Parathyroid adenoma (tissue), 2 donors: ENCODE results near the gene CEBPG.

ENCODE experiments used
- H2AFZ ChIP-seq: fragments of 300-600 bp; sonication (generic); one replicate; pipeline ENCODE4 v1.7.0; 2017; ENCODE audit warnings: antibody characterized with exemption, mild to moderate bottlenecking
- H3K27ac ChIP-seq: fragments of 300-600 bp; sonication (generic); one replicate; pipeline ENCODE4 v1.7.0; 2017
- H3K27me3 ChIP-seq: fragments of 300-600 bp; sonication (generic); one replicate; pipeline ENCODE4 v1.7.0; 2017; ENCODE audit warnings: low read length; ENCODE audit not compliant: control insufficient read depth, insufficient read depth
- H3K36me3 ChIP-seq: fragments of 300-600 bp; sonication (generic); one replicate; pipeline ENCODE4 v1.7.0; 2017; ENCODE audit warnings: low read length; ENCODE audit not compliant: control insufficient read depth, insufficient read depth
- H3K4me1 ChIP-seq: fragments of 300-600 bp; sonication (generic); one replicate; pipeline ENCODE4 v1.7.0; 2017; ENCODE audit warnings: control low read depth
- H3K4me2 ChIP-seq: fragments of 300-600 bp; sonication (generic); one replicate; pipeline ENCODE4 v1.7.0; 2017; ENCODE audit warnings: low read length
- H3K4me3 ChIP-seq: fragments of 300-600 bp; sonication (generic); one replicate; pipeline ENCODE4 v1.7.0; 2017; ENCODE audit warnings: low read depth, low read length
- H3K79me2 ChIP-seq: fragments of 300-600 bp; sonication (generic); one replicate; pipeline ENCODE4 v1.7.0; 2017; ENCODE audit warnings: control low read depth
- H3K9ac ChIP-seq: fragments of 300-600 bp; sonication (generic); one replicate; pipeline ENCODE4 v1.7.0; 2017; ENCODE audit warnings: mild to moderate bottlenecking
- H3K9me3 ChIP-seq: fragments of 300-600 bp; sonication (generic); one replicate; pipeline ENCODE4 v1.7.0; 2017; ENCODE audit warnings: low read length; ENCODE audit not compliant: control insufficient read depth
- TF ChIP-seq, protein P1 (sequence below): fragments of 300-600 bp; sonication (generic); IDR thresholded peaks from one replicate; pipeline ENCODE4 v1.7.0; 2017; ENCODE audit warnings: antibody characterized with exemption, mild to moderate bottlenecking
- donor health status: primary hyperparathyroidism.

CEBPG gene

DNA sequence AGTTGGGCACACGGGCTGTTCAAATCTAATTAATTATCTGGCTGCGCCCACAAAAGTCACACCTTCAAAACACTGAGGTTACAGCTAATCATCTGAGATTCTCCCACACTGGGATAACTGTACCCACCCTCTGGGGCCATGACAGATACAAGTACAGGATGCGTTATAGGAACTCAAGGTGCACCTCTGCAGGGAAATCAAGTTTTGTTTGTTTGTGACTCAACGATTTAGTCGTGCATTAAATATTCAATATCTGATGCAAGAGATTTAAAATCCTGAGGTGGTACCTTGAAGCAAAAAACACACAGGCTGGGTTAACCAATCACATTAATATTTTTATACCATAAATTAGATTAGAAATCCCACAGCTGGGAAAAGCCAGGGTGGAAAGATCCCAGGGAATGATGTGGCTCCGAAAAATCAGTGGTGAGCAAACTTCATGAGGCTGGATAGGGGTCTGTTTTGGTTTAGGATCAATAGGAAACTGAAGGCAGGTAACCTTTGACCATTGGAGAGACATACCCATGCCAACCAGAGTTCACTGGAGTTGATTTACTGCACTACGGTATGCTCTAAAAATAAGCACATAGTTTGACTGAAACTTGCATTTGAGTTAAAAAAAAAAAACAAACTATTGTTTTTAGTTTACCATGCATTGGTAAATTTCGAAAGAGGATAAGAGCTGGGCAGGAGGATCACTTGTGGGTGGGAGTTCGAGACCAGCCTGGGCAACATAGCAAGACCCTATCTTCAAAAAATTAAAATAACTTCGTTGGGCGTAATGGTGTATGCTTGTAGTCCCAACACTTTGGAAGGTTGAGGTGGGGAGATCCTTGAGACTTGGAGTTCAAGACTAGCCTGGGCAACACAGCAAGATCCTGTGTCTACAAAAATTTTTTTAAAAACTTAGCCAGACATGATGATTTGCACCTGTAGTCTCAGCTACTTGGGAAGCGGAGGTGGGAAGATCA is 23.9 kb upstream of the CEBPG start:
- TF ChIP-seq, protein P1, sequence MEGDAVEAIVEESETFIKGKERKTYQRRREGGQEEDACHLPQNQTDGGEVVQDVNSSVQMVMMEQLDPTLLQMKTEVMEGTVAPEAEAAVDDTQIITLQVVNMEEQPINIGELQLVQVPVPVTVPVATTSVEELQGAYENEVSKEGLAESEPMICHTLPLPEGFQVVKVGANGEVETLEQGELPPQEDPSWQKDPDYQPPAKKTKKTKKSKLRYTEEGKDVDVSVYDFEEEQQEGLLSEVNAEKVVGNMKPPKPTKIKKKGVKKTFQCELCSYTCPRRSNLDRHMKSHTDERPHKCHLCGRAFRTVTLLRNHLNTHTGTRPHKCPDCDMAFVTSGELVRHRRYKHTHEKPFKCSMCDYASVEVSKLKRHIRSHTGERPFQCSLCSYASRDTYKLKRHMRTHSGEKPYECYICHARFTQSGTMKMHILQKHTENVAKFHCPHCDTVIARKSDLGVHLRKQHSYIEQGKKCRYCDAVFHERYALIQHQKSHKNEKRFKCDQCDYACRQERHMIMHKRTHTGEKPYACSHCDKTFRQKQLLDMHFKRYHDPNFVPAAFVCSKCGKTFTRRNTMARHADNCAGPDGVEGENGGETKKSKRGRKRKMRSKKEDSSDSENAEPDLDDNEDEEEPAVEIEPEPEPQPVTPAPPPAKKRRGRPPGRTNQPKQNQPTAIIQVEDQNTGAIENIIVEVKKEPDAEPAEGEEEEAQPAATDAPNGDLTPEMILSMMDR: no peak

DNA sequence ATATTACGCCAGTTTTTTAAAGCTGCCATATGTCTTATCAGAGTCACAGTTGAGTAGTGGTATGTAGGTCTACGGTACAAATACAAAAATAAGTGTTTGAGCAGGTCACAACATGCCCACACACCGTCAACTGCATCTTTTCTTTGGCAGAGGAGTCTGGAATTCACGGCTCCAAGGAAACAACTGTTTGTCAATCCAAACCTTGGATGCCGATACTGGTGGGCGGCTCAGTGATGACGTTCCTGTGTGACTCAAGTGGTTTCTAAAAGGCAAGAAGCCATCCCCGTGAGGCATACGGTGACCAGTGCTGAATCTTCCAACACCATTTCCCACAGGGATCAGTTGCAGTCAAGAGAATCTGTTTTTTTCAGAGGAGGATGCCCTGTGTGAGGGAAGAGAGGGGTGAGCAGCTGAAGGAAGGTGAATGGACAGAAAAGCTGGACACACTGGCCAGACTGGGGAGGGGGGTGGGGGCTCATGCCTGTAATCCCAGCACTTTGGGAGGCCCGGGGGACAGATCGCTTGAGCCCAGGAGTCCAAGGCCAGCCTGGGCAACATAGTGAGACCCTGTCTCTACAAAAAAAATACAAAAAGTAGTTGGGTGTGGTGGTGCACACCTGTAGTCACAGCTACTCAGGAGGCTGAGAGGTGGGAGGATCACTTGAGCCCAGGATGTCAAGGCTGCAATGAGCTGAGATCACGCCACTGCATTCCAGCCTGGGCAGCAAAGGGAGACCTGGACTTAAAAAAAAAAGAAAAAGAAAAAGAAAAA is 22.8 kb upstream of the CEBPG start:
- TF ChIP-seq, protein P1: no peak
- H3K27ac ChIP-seq: no peak overlapping the region
- H3K4me2 ChIP-seq: no peak overlapping the region
- no peak overlapping the region for H2AFZ ChIP-seq
- H3K27me3 ChIP-seq: no peaks in the 10 kb centered on the region
- H3K4me3 ChIP-seq: no peak overlapping the region
- H3K36me3 ChIP-seq: no peaks in the 10 kb centered on the region
- H3K9ac ChIP-seq: no peak overlapping the region
- H3K4me1 ChIP-seq: no peaks in the 10 kb centered on the region
- no peaks in the 10 kb centered on the region for H3K9me3 ChIP-seq
- no peaks in the 10 kb centered on the region for H3K79me2 ChIP-seq

More for the DNA sequence above, 23.9 kb upstream of the CEBPG start:
- H3K36me3 ChIP-seq: no peaks in the 10 kb centered on the region
- no peak overlapping the region for H2AFZ ChIP-seq
- no peak overlapping the region for H3K27ac ChIP-seq
- H3K27me3 ChIP-seq: no peaks in the 10 kb centered on the region
- no peak overlapping the region for H3K4me2 ChIP-seq
- no peaks in the 10 kb centered on the region for H3K9me3 ChIP-seq
- H3K4me3 ChIP-seq: no peak overlapping the region
- H3K4me1 ChIP-seq: no peaks in the 10 kb centered on the region
- H3K9ac ChIP-seq: no peak overlapping the region
- no peaks in the 10 kb centered on the region for H3K79me2 ChIP-seq

DNA sequence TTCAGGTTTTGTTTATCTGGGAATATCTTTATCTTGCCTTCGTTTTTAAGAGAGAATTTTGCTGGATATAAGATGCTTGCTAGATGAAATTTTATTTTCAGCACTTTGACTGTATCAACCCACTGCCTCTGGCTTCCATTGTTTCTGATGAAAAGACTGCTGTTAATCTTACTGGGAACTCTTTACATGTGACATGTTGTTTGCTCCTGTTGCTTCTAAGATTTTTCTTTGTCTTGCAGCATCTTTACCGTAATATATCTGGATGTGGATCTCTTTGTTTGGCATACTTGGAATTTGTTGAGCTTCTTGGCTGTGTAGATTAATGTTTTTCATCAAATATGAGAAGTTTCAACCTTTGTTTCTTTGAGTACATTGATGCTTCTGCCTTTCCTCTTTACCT is 18.0 kb upstream of the CEBPG start:
- no peaks in the 10 kb centered on the region for H3K79me2 ChIP-seq
- TF ChIP-seq, protein P1: no peak
- H3K9me3 ChIP-seq: no peaks in the 10 kb centered on the region
- no peak overlapping the region for H2AFZ ChIP-seq
- H3K4me1 ChIP-seq: no peaks in the 10 kb centered on the region
- no peak overlapping the region for H3K9ac ChIP-seq
- H3K27ac ChIP-seq: no peak overlapping the region
- no peak overlapping the region for H3K4me3 ChIP-seq
- no peak overlapping the region for H3K4me2 ChIP-seq
- H3K36me3 ChIP-seq: no peaks in the 10 kb centered on the region
- H3K27me3 ChIP-seq: no peaks in the 10 kb centered on the region

DNA sequence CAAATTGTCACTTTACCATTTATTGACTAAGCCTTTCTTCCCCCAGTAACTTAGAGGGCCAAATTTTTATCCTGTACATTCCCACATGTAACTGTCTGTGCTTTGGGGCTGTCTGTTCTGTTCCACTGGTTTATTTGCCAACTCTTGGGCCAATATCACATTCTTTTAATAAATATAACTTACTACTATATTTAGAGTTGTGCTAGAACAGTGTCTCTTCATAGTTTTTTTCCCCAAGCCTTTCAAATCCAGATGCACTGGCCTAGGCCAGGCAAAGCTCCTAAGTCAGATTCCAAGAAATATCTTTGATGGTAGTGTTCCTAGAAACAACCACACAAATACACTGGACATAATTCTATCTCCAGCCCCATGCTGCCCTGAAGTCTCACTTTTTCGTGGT is 16.0 kb upstream of the CEBPG start:
- Histone ChIP-seq H3K36me3 (no peaks in the 10 kb centered on the region), H2AFZ (no peak overlapping the region), H3K4me3 (no peak overlapping the region), H3K4me2 (no peak overlapping the region), H3K27me3 (no peaks in the 10 kb centered on the region), H3K4me1 (no peaks in the 10 kb centered on the region), H3K9ac (no peak overlapping the region), H3K79me2 (no peaks in the 10 kb centered on the region), H3K9me3 (no peaks in the 10 kb centered on the region), H3K27ac (no peak overlapping the region)
- TF ChIP-seq, protein P1: no peak
